GM21390 (cell line): Measurements from ENCODE around the gene GABRB2.

Experiments used
- ATAC-seq: cut with Tn5 transposase; IDR thresholded peaks from one replicate; pipeline ENCODE4 v1.9.1; 2021; ENCODE audit not compliant: unreplicated experiment

Gene GABRB2

DNA sequence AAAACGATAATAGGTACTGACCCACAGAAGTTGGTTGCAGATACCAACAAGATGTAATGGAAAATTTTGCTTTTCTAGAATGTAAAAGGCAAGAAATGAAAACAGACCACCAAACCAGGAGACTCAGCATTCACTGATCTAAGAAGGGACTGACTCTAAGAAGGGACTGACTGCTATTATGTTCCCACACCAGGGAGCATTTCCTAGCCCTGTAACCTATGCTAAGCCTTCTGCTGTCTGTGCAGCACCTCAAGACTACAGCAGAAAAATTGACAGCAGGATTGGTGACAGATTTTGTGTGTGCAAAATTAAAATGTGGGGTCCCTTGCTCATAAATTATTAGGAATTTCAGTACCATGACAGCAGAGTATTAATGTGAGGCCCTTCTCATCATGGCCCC, 154.8 kb downstream of the GABRB2 start:
- no peak for ATAC-seq

DNA sequence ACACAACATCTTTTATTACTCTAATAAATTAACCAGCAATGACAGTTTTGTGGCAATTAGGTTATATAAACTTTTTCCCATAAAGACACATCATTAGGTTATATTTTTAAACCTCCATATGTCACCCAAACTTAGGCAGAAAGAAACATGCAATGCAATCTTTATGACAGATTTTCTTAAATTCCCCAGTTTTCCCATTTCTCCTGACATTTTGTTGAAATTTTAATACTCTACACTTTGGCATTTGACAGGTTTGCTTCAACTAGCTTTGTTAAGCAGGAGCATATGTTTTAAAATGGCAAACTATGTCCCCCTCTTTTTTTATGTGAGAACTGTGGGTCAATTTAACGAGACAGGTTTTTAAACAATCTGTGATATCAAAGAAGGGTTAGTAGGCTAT, 155.5 kb downstream of the GABRB2 start:
- no peak for ATAC-seq

- ATAC-seq = no peak
Observed at GRCh38 chr5:161387121-161387520, 159.4 kb downstream of the GABRB2 start.

GRCh38 chr5:161385027-161385426, 161.5 kb downstream of the GABRB2 start:
- ATAC-seq = no peak

- no peak for ATAC-seq
Observed at GRCh38 chr5:161382685-161383084, 163.8 kb downstream of the GABRB2 start.

- no peak for ATAC-seq
Observed at GRCh38 chr5:161380486-161380885, 166.0 kb downstream of the GABRB2 start.

- ATAC-seq = no peak
Observed at GRCh38 chr5:161378701-161379100, 167.8 kb downstream of the GABRB2 start.

DNA sequence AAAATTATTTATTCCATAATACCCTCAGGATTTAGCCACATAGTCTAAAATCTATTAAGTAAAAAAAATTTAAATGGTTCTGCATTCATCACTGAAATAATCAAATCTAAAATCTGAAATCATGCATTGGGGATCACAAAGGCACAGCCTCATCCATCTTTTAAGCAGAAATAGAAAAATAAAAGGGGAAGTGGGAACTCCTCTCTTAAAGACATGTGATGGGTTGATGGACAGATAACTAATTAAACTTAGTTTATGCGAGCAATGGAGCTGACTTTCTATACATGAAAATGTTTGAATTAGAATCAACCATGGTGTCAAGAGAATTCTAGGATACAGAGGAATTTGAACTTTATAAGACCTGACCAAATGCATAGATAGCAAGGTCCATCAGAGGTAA, 170.5 kb downstream of the GABRB2 start:
- no peak for ATAC-seq

- peak; percentile 26 for ATAC-seq
Observed at GRCh38 chr5:161373345-161373707, 173.2 kb downstream of the GABRB2 start.

- peak; percentile 63 for ATAC-seq
Observed at GRCh38 chr5:161372682-161373344, 173.7 kb downstream of the GABRB2 start.

DNA sequence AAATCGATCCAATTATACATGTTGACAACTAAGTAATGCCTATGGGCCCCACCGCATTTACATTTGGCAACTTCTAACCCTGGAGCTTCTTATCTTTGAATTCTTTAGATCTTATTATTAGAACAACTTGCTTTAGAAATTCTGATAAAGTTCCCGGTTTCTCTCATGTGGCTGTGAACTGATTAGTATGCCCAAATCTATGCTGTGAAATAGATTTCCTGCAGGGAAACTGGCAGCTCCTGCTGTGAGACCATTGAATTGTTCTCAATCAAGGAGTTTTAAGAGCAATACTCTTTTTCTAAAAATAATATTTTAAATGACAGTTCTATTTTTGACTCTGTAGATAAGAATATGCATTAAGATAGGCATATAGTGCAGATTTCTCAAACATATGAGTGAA, 177.5 kb downstream of the GABRB2 start:
- no peak for ATAC-seq

DNA sequence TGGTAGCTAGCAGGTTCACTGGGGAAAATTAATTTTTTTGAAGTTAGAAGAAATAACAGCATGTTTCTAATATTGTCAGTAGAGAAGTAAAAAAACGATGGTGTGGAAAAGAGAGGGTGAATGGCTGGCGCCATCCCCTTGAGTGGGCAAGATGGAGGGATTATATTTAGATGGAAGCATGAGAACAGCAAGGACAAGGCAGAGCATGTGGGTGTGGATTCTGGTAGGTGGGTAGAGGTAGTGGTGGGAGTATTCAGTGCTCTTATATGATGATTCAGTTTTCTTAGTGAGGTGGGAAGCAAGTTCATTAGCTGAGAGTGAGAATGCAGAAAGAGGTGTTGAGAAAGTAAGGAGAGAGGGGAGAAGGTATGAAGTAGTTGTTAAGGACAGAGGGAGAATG, 188.1 kb downstream of the GABRB2 start:
- no peak for ATAC-seq

DNA sequence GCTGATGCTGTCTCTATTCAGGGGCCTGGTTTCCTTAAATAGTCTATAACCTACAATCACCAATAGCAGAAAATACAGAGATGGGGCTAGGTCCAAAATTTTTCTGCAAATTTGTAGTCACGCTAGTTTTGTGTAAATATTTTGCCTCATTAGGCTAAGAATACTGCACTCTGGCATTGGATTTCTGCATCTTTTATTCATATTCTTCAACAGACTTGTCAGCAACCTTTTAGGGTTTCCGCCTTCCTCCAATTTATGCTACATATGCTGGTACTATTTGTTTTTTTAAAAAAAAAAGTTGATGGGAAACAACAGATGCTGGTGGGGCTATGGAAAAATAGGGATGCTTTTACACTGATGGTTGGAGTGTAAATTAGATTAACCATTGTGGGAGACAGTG, 202.3 kb downstream of the GABRB2 start:
- ATAC-seq = no peak

DNA sequence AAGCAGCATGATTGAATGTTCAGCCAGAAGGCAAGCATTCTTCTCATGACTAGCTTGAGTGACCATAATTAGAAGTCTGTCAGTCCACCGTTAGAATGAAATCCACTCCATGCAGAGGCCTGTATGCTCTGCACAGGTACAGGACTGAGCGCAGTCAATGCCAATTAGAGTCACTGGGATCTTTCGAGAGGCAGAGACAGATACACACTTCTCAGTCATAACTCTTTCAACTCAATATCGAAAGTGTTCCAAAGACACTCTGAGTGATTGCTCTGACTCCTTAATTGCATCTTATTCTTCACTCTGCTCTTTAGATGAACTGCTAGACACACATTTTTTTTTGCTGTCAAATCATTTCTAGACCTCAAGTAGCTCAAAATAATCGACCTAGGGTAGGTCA, 203.6 kb downstream of the GABRB2 start:
- no peak for ATAC-seq

DNA sequence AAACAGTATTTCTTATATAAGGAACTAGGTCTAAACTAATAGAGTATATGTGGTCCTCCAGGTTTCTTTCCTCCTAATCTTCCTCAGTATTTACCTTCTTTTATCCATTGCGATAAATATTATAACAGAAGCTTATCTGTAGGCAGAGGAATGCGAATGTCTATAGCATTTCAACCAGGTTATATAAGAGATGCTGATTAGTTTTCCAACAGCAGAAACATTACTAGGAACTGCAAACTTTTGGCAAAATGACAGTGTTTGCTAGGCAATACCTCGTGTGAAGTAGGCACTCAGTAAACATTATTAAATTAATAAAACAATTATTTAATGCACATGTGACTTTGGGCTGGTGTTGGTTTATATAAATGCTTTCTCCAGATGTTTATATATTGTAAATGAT, 206.5 kb downstream of the GABRB2 start:
- ATAC-seq = no peak

- ATAC-seq = no peak
Observed at GRCh38 chr5:161333194-161333880, 213.2 kb downstream of the GABRB2 start.

GRCh38 chr5:161332343-161332742, 214.2 kb downstream of the GABRB2 start:
- ATAC-seq = no peak

DNA sequence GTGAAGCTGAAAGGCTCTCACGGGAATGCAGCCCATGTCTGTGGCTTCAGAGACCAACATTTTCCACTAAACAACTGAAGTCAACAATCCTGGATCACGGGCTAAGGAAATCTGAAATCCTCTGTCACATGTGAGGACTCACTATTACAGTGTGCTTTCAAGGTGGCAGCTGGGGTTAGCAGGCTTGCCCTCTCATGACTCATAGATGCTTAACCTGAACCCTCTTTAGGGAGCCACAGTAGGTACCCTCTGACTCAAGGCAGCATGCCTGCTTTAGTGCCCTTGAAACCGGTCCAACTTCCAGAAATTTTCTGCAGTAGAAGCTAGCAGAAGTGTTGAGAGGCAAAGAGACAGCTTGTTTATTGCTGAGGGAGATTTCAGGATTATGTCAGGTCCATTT, 232.5 kb downstream of the GABRB2 start:
- no peak for ATAC-seq

DNA sequence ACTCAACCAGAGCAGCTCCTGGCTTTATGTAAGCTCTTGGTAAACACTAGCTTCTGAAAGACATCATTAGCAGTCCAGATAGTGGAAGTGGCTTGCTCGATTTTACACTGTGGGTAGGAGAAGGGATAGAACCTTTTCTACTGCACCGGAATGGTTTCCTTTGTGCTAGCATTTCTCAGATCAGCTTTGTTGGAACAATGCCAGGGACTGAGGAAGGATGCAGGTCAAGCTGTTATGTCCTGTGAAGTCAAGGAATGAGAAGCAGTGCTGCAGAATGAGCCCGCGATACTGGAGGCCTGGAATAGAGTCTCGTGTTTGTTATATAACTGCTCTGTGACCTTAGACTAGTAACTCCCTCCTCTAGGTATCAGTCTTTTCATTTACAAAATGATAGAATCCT, 233.6 kb downstream of the GABRB2 start:
- ATAC-seq = no peak

GRCh38 chr5:161311965-161312364, 234.6 kb downstream of the GABRB2 start:
- peak; percentile 30 for ATAC-seq

GRCh38 chr5:161311146-161311708, 235.3 kb downstream of the GABRB2 start:
- ATAC-seq = peak; percentile 91

DNA sequence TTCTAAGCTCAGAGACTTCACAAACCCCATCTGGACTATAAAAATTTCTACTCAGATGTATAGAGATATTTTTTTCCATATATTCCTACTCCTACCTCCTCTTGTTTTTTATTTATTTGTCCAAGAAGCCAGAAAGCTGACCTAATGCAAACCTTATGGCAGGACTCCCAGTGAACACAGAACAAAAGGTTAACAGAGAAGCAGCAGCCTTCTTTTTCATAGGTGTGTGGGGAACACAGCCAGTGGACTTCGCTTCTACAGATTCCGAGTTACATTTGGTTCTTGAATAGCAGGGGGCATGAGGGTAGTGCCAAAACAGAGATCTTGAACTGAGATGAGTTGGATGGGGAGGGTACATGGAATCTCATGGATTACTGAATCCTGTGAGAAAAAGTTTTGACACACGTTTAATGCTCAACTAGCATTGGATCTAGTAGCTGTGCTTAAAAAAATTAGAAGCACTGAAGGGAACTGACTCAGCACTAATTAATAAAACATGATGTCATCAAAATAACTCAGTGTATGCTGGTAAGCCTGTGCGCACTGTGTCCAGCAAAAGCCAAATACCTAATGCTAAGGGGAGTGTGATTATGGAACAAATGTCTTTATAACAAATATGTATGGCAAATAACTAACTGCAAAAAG, 240.1 kb downstream of the GABRB2 start:
- ATAC-seq = no peak
